Measurements from ENCODE around the gene PATE2. TPM values are rescaled to one million over a fixed set of nuclear protein-coding genes. Genes with fewer than 3 reads are reported as not detected.

The PATE2 gene
- total RNA-seq, 1 donor from 2014 or later: 0.20 TPM

DNA sequence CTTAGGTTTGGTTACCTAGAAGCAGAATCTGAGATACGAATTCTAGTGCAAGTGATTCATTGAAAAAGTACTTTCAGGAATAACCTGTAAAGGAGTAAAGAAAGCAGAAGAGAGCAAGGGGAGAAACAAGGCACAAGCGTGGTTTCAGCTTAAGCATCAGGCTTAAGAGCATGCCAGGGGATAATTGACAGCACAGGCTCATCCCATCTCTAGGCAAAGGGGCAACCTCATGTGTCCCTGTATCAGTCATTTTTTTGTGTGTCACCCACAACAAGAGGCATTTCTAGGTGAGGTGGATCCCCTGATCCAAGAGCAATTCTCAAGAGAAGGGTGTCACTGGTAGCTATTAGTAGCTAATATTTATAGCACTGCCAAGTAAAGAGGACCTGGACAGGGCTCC lies 8.0 kb downstream of the PATE2 start:
- TF ChIP-seq, protein P1, sequence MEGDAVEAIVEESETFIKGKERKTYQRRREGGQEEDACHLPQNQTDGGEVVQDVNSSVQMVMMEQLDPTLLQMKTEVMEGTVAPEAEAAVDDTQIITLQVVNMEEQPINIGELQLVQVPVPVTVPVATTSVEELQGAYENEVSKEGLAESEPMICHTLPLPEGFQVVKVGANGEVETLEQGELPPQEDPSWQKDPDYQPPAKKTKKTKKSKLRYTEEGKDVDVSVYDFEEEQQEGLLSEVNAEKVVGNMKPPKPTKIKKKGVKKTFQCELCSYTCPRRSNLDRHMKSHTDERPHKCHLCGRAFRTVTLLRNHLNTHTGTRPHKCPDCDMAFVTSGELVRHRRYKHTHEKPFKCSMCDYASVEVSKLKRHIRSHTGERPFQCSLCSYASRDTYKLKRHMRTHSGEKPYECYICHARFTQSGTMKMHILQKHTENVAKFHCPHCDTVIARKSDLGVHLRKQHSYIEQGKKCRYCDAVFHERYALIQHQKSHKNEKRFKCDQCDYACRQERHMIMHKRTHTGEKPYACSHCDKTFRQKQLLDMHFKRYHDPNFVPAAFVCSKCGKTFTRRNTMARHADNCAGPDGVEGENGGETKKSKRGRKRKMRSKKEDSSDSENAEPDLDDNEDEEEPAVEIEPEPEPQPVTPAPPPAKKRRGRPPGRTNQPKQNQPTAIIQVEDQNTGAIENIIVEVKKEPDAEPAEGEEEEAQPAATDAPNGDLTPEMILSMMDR (IDR thresholded peaks at IDR 0.05; ENCODE audit: unreplicated experiment): no peak
- Mint-ChIP-seq H3K4me3 (no peak overlapping the region), H3K27me3 (ENCODE audit: low read depth) (peaks cover 49% of the 10 kb centered on the region), H3K27ac (no peak overlapping the region), H3K4me1 (no peaks in the 10 kb centered on the region), H3K9me3 (no peaks in the 10 kb centered on the region), H3K36me3 (no peaks in the 10 kb centered on the region)
- no peak for DNase-seq (ENCODE audit: low spot score in 2 of 2, unreplicated experiment in 2 of 2)

DNA sequence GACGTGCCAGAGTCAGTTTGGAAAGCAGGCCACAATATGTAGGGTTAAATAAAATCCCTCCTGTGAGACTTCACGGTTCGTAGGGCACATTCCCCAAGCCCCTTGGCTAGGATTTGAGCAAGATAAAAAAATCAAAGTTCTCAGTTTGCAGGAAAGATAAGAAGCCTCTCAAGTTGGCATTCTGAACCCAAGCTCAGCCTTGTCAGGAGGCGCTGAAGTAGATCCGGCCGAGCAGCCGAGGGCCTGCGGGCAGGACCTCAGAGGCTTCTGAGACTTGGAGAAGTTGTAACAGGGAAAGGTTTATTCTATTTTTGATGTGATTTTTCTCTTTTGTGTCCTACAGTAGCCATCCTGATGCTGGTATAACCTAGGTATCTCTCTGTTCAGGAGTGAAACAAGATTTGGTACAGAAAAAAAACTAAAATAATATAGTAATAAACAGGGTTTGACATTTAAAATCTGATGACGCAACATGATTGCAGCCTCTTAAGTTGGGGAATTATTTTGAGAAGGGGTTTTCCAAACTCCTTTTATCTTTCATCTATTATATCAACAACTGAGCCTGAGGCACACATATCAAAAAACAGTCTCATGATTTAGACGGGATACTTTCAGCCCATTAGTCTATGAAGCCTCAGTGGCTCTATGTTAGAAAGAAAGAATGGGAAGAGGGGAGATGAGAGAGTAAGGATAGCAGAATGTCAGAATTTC lies 10.1 kb downstream of the PATE2 start:
- H3K4me1 Mint-ChIP-seq: no peaks in the 10 kb centered on the region
- TF ChIP-seq, protein P1 (IDR thresholded peaks at IDR 0.05; ENCODE audit: unreplicated experiment): no peak
- DNase-seq (ENCODE audit: low spot score in 2 of 2, unreplicated experiment in 2 of 2): no peak

DNA sequence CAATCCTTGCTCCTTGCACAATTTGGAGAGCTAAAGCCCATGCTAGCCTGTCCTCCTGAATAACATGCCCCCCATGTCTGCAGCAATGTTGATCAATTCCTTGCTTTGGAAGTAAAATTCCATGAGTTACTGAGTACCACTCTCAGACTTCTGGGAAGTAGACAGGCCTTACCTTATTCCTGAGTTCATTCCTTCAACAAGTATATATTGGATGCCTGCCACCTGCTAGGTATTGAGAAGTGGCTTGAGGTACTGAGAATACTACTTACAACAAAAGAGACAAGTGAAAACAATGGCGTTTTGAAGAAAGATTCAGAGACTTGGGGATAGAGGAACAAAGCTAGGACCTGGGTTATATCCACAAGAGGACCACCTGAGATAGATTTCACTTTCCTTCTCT lies 12.4 kb downstream of the PATE2 start:
- H3K9me3 Mint-ChIP-seq: no peaks in the 10 kb centered on the region
- peaks cover 42% of the 10 kb centered on the region for H3K27me3 Mint-ChIP-seq (ENCODE audit: low read depth)
- H3K27ac Mint-ChIP-seq: no peak overlapping the region
- DNase-seq (ENCODE audit: low spot score in 2 of 2, unreplicated experiment in 2 of 2): no peak
- H3K36me3 Mint-ChIP-seq: no peaks in the 10 kb centered on the region
- no peak overlapping the region for H3K4me3 Mint-ChIP-seq
- no peaks in the 10 kb centered on the region for H3K4me1 Mint-ChIP-seq
- TF ChIP-seq, protein P1 (IDR thresholded peaks at IDR 0.05; ENCODE audit: unreplicated experiment): no peak

More for the DNA sequence above, 10.1 kb downstream of the PATE2 start:
- H3K27me3 Mint-ChIP-seq (ENCODE audit: low read depth): peaks cover 55% of the 10 kb centered on the region
- H3K9me3 Mint-ChIP-seq: no peaks in the 10 kb centered on the region
- no peak overlapping the region for H3K4me3 Mint-ChIP-seq
- no peak overlapping the region for H3K27ac Mint-ChIP-seq
- H3K36me3 Mint-ChIP-seq: no peaks in the 10 kb centered on the region

DNA sequence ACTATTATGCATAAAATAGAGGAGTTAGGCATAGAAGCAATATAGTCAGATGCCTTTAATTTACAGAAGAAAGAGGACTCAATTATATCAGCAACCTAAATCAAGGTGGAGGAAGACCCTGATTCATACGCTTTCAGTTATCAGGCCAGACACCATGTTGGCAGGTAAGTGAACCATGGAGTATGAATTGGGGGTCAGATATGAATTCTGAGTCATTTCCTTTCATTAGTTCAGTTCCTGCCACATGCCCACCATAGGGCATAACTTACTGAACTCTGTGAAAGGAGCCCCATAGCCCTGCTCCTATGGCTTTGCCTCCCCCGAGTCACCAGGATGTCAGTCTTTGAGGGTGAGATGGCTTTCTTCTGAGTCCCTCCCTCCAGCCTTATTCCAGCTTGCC lies 15.1 kb downstream of the PATE2 start:
- H3K27me3 Mint-ChIP-seq (ENCODE audit: low read depth): peaks cover 42% of the 10 kb centered on the region
- DNase-seq (ENCODE audit: low spot score in 2 of 2, unreplicated experiment in 2 of 2): no peak
- no peaks in the 10 kb centered on the region for H3K36me3 Mint-ChIP-seq
- peaks cover 16% of the 10 kb centered on the region for H3K9me3 Mint-ChIP-seq
- H3K4me3 Mint-ChIP-seq: no peak overlapping the region
- TF ChIP-seq, protein P1 (IDR thresholded peaks at IDR 0.05; ENCODE audit: unreplicated experiment): no peak
- no peak overlapping the region for H3K27ac Mint-ChIP-seq
- no peaks in the 10 kb centered on the region for H3K4me1 Mint-ChIP-seq

DNA sequence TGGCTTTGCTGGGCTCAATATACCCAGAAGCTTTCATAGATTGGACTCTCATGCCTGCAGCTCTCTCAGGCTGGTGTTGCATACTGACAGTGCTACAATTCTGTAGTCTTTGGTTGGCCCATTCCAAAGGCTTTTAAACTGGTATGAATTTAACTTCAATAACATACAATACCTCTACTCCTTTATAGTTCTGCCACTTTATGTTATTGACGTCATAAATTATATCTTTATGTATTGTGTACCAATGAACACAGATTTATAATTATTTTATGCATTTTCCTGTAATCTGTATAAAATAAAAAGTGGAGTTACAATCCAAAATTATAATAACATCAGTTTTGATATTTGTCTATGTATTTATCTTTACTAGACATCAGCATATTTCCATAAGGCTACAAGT lies 16.2 kb downstream of the PATE2 start:
- TF ChIP-seq, protein P1 (IDR thresholded peaks at IDR 0.05; ENCODE audit: unreplicated experiment): no peak
- Mint-ChIP-seq H3K27me3 (ENCODE audit: low read depth) (peaks cover 40% of the 10 kb centered on the region), H3K27ac (no peak overlapping the region), H3K36me3 (no peaks in the 10 kb centered on the region), H3K4me1 (no peaks in the 10 kb centered on the region), H3K9me3 (peaks cover 24% of the 10 kb centered on the region), H3K4me3 (no peak overlapping the region)
- DNase-seq (ENCODE audit: low spot score in 2 of 2, unreplicated experiment in 2 of 2): no peak

All from mesothelial cell of epicardium (in vitro differentiated cells).